HG03558 (cell line): Measurements from ENCODE around the gene ARHGEF6.
A peak's percentile ranks its signal among the peaks of the same experiment; 100 is the strongest.

Experiments used
- ATAC-seq: cut with Tn5 transposase; IDR thresholded peaks from one replicate; pipeline ENCODE4 v1.9.1; 2021; ENCODE audit warnings: moderate number of reproducible peaks; ENCODE audit not compliant: unreplicated experiment; ENCODE audit errors: extremely low read depth

Gene ARHGEF6

GRCh38 chrX:136710325-136710951, 70.3 kb downstream of the ARHGEF6 start:
- no peak for ATAC-seq

GRCh38 chrX:136708348-136708747, 72.4 kb downstream of the ARHGEF6 start:
- peak; percentile 42 for ATAC-seq

- ATAC-seq: no peak
These were observed 83.6 kb downstream of the ARHGEF6 start for GRCh38 chrX:136697156-136697555.

GRCh38 chrX:136694431-136695087, 86.2 kb downstream of the ARHGEF6 start:
- ATAC-seq: peak; percentile 62

GRCh38 chrX:136692271-136692670, 88.5 kb downstream of the ARHGEF6 start:
- ATAC-seq: no peak

DNA sequence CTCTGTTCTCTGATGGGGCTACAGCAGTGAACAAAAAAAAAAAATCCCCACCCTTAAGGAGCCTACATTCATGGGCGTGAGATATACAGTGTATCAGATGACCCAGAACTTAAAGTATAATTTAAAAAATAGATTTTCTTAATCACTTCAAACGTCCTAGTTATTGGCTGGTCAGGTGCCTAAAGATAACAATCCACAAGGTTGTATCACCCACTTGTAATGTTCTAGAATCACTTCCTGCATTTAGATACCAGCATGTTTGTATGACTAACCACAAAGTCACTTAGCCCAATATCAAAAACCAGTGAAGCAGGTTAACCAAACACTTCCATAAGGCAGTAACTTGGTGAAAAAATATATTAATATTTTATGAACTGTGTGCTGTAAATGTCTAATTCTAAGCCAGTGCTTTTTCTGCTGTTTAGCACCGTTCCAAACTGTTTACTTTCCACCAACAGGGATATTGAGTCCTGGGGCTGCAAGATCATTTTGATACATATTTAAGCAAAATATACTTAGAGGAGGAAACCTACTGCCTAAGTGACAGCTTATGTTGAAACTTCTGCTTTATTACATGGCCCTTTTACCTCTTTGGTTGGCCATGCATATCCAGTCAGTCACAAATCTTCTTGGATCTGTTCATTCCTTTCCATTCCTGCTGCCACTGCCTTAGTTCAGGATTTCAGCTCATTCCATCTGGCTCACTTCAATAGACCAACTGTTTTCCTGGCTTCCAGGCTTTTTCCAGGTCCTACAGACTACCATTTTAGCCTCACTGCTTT, 89.5 kb downstream of the ARHGEF6 start:
- ATAC-seq: no peak

DNA sequence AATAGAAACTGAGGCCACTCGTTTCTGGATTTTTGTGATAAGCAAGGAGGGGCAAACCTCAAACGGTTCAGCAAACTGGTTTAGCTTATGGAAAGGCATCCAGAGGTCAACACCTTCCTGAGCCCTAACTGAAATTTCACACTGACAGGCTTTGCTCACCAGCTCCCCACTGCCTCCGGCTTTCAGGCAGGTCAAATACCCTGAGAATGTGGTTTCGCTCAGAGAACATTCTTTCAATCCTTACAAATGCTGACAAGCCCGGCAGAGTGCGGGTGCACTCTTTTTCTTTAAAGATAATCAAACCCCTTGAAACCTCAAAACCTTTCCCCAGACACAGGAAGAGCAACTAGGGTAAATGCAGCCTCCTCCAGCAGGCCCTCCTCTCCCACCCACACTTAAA, 91.3 kb downstream of the ARHGEF6 start:
- ATAC-seq: no peak

- no peak for ATAC-seq
These were observed 93.3 kb downstream of the ARHGEF6 start for GRCh38 chrX:136687457-136687856.

DNA sequence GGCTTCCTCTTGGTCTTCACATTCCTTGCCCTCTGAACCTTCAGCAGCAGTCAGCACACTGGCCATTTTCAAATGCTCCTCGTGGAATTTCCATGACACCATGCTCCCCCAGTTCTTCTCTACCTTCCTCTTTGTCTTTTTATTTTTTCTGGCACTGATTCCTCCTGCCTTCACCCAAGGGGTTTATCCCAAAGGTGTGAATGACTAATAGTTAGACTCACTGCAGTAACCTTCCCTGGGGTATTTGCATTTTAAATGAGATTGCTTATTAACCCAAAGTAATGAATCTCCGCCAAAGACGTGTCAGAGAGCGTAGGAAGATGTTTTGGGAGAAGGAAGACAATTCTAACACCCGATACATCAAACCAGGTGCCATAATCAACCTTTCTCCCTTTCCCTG, 96.6 kb downstream of the ARHGEF6 start:
- no peak for ATAC-seq

GRCh38 chrX:136679531-136679930, 101.2 kb downstream of the ARHGEF6 start:
- ATAC-seq: no peak

GRCh38 chrX:136674270-136674985, 106.3 kb downstream of the ARHGEF6 start:
- no peak for ATAC-seq

DNA sequence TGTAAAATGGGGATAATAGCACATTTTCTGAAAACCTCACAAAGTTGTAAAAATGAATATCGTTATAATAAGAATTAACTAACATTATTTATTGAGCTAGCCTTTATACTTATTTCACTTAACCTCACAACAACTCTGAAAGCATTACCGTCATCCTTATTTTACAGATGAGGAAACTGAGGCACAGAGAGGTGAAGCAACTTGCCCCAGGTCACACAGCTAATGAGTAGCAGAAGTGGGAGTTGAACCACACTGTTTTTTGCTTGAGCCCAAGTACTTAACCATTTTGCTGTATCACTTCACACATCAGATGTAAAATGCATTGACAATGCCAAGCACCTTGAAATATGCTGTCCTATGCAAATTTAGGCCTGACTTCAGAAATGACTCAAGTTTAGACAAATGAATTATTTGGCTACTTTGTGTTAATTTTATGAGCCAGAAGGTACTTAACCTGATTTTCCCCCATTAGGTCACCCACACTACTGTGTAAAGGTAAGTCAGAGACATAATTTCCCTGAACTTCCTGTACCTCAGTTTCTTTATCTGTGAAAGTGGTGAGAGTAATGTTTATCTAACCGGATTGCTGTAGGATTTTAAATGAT, 109.6 kb downstream of the ARHGEF6 start:
- no peak for ATAC-seq

- no peak for ATAC-seq
These were observed 113.1 kb downstream of the ARHGEF6 start for GRCh38 chrX:136667446-136668168.

- ATAC-seq: no peak
These were observed 114.6 kb downstream of the ARHGEF6 start for GRCh38 chrX:136666088-136666487.

GRCh38 chrX:136665258-136665900, 115.4 kb downstream of the ARHGEF6 start:
- ATAC-seq: no peak

- ATAC-seq: no peak
These were observed 117.8 kb downstream of the ARHGEF6 start for GRCh38 chrX:136662976-136663375.

DNA sequence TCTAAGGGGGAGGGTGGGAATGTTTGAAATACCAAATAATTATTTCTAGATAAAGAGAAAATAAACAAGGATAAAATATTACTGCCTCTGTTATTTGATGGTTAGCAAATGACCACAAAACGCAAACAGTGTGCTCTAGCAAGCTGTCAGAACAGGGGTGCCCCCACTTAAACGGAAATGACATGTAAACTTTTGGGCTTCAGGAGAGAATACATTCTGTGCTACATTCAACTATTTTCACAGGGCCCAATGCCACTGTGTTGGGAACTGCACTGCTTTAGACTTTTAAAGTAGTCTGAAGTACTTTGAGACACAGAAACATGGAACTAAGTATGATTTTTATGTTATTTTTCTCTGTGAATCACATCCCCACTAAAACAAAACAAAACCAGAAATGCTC, 118.6 kb downstream of the ARHGEF6 start:
- ATAC-seq: no peak

DNA sequence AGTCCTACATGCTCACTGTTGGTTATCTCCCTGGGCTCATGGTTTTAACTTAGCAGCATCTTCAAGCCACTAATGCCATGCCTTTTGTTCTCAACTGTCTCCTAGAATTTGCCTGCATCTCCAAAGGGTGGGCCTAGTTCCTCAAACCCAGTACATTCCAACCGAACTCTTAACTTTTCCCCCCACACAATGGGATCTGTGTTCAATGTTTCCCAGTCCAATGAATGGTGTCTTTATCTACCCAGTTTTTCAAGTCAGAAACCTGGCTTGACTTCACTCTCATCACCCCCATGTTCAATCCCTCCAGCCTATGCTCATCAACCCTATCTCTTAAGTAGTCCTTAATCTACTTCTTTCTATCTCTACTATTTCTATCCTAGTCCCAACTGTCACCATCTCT, 119.8 kb downstream of the ARHGEF6 start:
- no peak for ATAC-seq

- ATAC-seq: no peak
These were observed 121.6 kb downstream of the ARHGEF6 start for GRCh38 chrX:136659174-136659573.
